SU-DHL-6 (cell line): ENCODE data around the gene PAQR3.

Experiments used
- H2AFZ ChIP-seq: fragments of 200-600 bp; sonication (generic); 2 replicates; pipeline ENCODE4 v1.6.1; 2014; ENCODE audit warnings: low read depth, mild to moderate bottlenecking, moderate library complexity, mixed read lengths, antibody characterized with exemption, low read length; ENCODE audit not compliant: severe bottlenecking
- H3F3A ChIP-seq: fragments of 200-600 bp; shearing (Covaris generic); 2 replicates; pipeline ENCODE4 v1.6.0; 2016; ENCODE audit warnings: antibody characterized with exemption, mild to moderate bottlenecking; ENCODE audit not compliant: insufficient read depth
- H3K27ac ChIP-seq: fragments of 200-600 bp; sonication (generic); 2 replicates; pipeline ENCODE4 v1.5.1; 2016; ENCODE audit warnings: low read depth, mild to moderate bottlenecking, low read length, moderate library complexity, mixed read lengths
- H3K27me3 ChIP-seq: fragments of 200-600 bp; sonication (generic), shearing (Covaris generic); 2 replicates; pipeline ENCODE4 v1.6.0; 2014; ENCODE audit warnings: mild to moderate bottlenecking, low read length
- H3K36me3 ChIP-seq: fragments of 200-600 bp; sonication (generic); 2 replicates; pipeline ENCODE4 v1.6.1; 2014; ENCODE audit warnings: mild to moderate bottlenecking, low read length, mixed read lengths
- H3K4me2 ChIP-seq: fragments of 300-600, 200-600 bp; shearing (Covaris generic), sonication (generic); 2 replicates; pipeline ENCODE4 v1.6.0; 2014; ENCODE audit warnings: low read length, low read depth, mild to moderate bottlenecking; ENCODE audit not compliant: poor library complexity, severe bottlenecking
- H3K4me3 ChIP-seq: fragments of 200-600 bp; sonication (generic); 2 replicates; pipeline ENCODE4 v1.5.1; 2014; ENCODE audit warnings: antibody characterized with exemption, low read length, mild to moderate bottlenecking, mixed read lengths; ENCODE audit not compliant: insufficient read depth, poor library complexity, severe bottlenecking
- H3K79me2 ChIP-seq: fragments of 200-600 bp; sonication (generic); 2 replicates; pipeline ENCODE4 v1.6.1; 2014; ENCODE audit warnings: mild to moderate bottlenecking, low read length, moderate library complexity; ENCODE audit not compliant: insufficient read depth
- H3K9ac ChIP-seq: fragments of 200-600 bp; sonication (generic); 2 replicates; pipeline ENCODE4 v1.7.0; 2014; ENCODE audit warnings: mild to moderate bottlenecking, low read length
- H3K9me2 ChIP-seq: fragments of 200-600 bp; sonication (generic); replicated peaks from 2 replicates; pipeline ENCODE4 v1.6.1; 2014; ENCODE audit warnings: low read length; ENCODE audit not compliant: insufficient read depth
- H3K9me3 ChIP-seq: fragments of 200-600 bp; sonication (generic); 2 replicates; pipeline ENCODE4 v1.6.1; 2014; ENCODE audit warnings: low read length, mixed read lengths; ENCODE audit not compliant: insufficient read depth
- H4K20me1 ChIP-seq: fragments of 200-600 bp; sonication (generic); 2 replicates; pipeline ENCODE4 v1.6.1; 2014; ENCODE audit warnings: low read depth, mild to moderate bottlenecking, antibody characterized with exemption, low read length, moderate library complexity, mixed read lengths
- EZH2phosphoT487 ChIP-seq: fragments of 200-600 bp; sonication (generic), shearing (Covaris generic); conservative IDR thresholded peaks from 2 replicates; pipeline ENCODE4 v1.6.1; 2018; ENCODE audit warnings: mild to moderate bottlenecking, antibody characterized with exemption, low read length, moderate library complexity, mixed read lengths
- TF ChIP-seq, protein P1 (sequence below): fragments of 200-600 bp; sonication (generic); IDR thresholded peaks from one replicate; pipeline ENCODE4 v1.5.1; 2017; ENCODE audit warnings: antibody characterized with exemption, mild to moderate bottlenecking, low read length, moderate library complexity; ENCODE audit not compliant: insufficient read depth, poor library complexity, severe bottlenecking

The PAQR3 gene, protein sequence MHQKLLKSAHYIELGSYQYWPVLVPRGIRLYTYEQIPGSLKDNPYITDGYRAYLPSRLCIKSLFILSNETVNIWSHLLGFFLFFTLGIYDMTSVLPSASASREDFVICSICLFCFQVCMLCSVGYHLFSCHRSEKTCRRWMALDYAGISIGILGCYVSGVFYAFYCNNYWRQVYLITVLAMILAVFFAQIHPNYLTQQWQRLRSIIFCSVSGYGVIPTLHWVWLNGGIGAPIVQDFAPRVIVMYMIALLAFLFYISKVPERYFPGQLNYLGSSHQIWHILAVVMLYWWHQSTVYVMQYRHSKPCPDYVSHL

GRCh38 chr4:78938868-78939666 lies at the start of gene PAQR3:
Gene PAQR3 (minus strand): TSS chr4:78939438. CDS start chr4:78939224, 214 bp downstream.
- no peaks in the 10 kb centered on the region for H4K20me1 ChIP-seq
- peak within 1 kb of the TSS; percentile 94 for H3K4me2 ChIP-seq
- TF ChIP-seq, protein P1, sequence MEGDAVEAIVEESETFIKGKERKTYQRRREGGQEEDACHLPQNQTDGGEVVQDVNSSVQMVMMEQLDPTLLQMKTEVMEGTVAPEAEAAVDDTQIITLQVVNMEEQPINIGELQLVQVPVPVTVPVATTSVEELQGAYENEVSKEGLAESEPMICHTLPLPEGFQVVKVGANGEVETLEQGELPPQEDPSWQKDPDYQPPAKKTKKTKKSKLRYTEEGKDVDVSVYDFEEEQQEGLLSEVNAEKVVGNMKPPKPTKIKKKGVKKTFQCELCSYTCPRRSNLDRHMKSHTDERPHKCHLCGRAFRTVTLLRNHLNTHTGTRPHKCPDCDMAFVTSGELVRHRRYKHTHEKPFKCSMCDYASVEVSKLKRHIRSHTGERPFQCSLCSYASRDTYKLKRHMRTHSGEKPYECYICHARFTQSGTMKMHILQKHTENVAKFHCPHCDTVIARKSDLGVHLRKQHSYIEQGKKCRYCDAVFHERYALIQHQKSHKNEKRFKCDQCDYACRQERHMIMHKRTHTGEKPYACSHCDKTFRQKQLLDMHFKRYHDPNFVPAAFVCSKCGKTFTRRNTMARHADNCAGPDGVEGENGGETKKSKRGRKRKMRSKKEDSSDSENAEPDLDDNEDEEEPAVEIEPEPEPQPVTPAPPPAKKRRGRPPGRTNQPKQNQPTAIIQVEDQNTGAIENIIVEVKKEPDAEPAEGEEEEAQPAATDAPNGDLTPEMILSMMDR, result no peak
- TF ChIP-seq EZH2phosphoT487, result no peak
- no peaks in the 10 kb centered on the region for H3K27me3 ChIP-seq
- H3F3A ChIP-seq, result no peaks in the 10 kb centered on the region
- no peaks in the 10 kb centered on the region for H3K9me2 ChIP-seq
- no peak within 1 kb of the TSS for H3K27ac ChIP-seq
- no peaks in the 10 kb centered on the region for H3K79me2 ChIP-seq
- H3K9ac ChIP-seq, result peak within 1 kb of the TSS; percentile 67
- H2AFZ ChIP-seq, result peak within 1 kb of the TSS; percentile 97
- H3K36me3 ChIP-seq, result no peaks in the 10 kb centered on the region
- peak within 1 kb of the TSS; percentile 69 for H3K4me3 ChIP-seq
- no peaks in the 10 kb centered on the region for H3K9me3 ChIP-seq

- Histone ChIP-seq H4K20me1 (no peaks in the 10 kb centered on the region), H3K9ac (no peak overlapping the region), H3K36me3 (no peaks in the 10 kb centered on the region), H3F3A (no peaks in the 10 kb centered on the region), H3K27me3 (no peaks in the 10 kb centered on the region), H3K79me2 (no peaks in the 10 kb centered on the region), H3K4me3 (no peak overlapping the region), H3K4me2 (no peak overlapping the region), H3K9me2 (no peaks in the 10 kb centered on the region), H3K9me3 (no peaks in the 10 kb centered on the region), H3K27ac (no peak overlapping the region), H2AFZ (no peak overlapping the region)
- TF ChIP-seq EZH2phosphoT487, result no peak
- TF ChIP-seq, protein P1, result no peak
Observed at GRCh38 chr4:78987683-78988082, 48.4 kb upstream of the PAQR3 start.

DNA sequence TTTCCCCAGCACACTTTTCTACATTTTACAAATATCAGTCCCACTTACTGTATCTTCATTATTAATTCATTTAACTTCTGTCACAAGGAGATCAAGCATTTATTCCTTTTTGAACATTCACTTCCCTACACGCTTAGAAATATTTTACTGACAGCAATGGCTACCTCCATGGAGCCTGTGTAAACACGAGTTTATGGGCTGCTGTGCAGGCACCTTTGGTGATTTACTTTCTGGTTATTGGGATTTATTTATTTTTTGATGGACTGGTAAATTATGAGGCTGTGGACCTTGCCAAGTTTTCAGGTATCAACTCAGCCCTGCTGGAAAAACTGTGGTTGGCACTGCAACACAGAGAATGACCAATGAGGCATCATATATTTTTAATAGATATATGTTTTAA lies 45.4 kb upstream of the PAQR3 start:
- Histone ChIP-seq H4K20me1 (no peaks in the 10 kb centered on the region), H3K9ac (no peak overlapping the region), H3K9me3 (no peaks in the 10 kb centered on the region), H2AFZ (no peak overlapping the region), H3K27ac (no peak overlapping the region), H3K79me2 (no peaks in the 10 kb centered on the region), H3K4me2 (no peak overlapping the region), H3K27me3 (no peaks in the 10 kb centered on the region), H3K36me3 (no peaks in the 10 kb centered on the region), H3F3A (no peaks in the 10 kb centered on the region), H3K9me2 (no peaks in the 10 kb centered on the region), H3K4me3 (no peak overlapping the region)
- TF ChIP-seq, protein P1, result no peak
- no peak for TF ChIP-seq EZH2phosphoT487
